Calu3 (cell line): ENCODE data around the gene DMD. TPM values are rescaled to one million over a fixed set of nuclear protein-coding genes. Genes with fewer than 3 reads are reported as not detected.

Source experiments
- BruUV-seq: library from RNA; stranded (reverse); fragments of 400-500 nt; replicated peaks from 2 replicates; lab custom pipeline; 2021; lab: Mats Ljungman, UMichigan
- CTCF ChIA-PET: fragments of 300-600 bp; sonication (Branson Sonifier 250); formaldehyde crosslinking; loops from one replicate; lab custom pipeline; 2022; ENCODE audit warnings: antibody characterized with exemption; lab: Charles Lee
- DNase-seq: peaks from one replicate; pipeline ENCODE4 v3.0.0; 2022
- H3K27ac Mint-ChIP-seq: one replicate; pipeline ENCODE4 v1.8.0; 2022; ENCODE audit warnings: mixed read lengths; ENCODE audit not compliant: unreplicated experiment
- H3K27me3 Mint-ChIP-seq: one replicate; pipeline ENCODE4 v1.8.0; 2022; ENCODE audit warnings: mixed read lengths; ENCODE audit not compliant: unreplicated experiment
- H3K36me3 Mint-ChIP-seq: one replicate; pipeline ENCODE4 v1.8.0; 2022; ENCODE audit warnings: mild to moderate bottlenecking, moderate library complexity, mixed read lengths; ENCODE audit not compliant: insufficient read depth, unreplicated experiment
- H3K4me1 Mint-ChIP-seq: one replicate; pipeline ENCODE4 v1.8.0; 2022; ENCODE audit warnings: mild to moderate bottlenecking, low read depth, mixed read lengths; ENCODE audit not compliant: unreplicated experiment
- H3K4me3 Mint-ChIP-seq: one replicate; pipeline ENCODE4 v1.8.0; 2022; ENCODE audit warnings: mild to moderate bottlenecking, low read depth, moderate library complexity, mixed read lengths; ENCODE audit not compliant: unreplicated experiment
- H3K9me3 Mint-ChIP-seq: one replicate; pipeline ENCODE4 v1.8.0; 2022; ENCODE audit warnings: low read depth, mixed read lengths; ENCODE audit not compliant: unreplicated experiment
- CTCF ChIP-seq: fragments of 200-600 bp; IDR thresholded peaks from one replicate; pipeline ENCODE4 v1.8.0; 2022; ENCODE audit warnings: antibody characterized with exemption; ENCODE audit not compliant: unreplicated experiment
- intact Hi-C: fragments of 100-400 bp; cut with micrococcal nuclease; formaldehyde crosslinking; loops from one replicate; pipeline ENCODE4 v1.10.0; 2022; ENCODE audit not compliant: unreplicated experiment
- total RNA-seq: library from RNA; stranded (reverse); gene quantifications from 2 replicates; pipeline ENCODE4 v1.2.3, GENCODE V29; 2022

The DMD gene
- total RNA-seq, 1 experiment from 2014 or later = 11.6 TPM

- Mint-ChIP-seq H3K4me1 (peaks cover 30% of the 10 kb centered on the region), H3K27me3 (no peaks in the 10 kb centered on the region), H3K9me3 (no peaks in the 10 kb centered on the region), H3K4me3 (no peak overlapping the region), H3K27ac (no peak overlapping the region), H3K36me3 (no peaks in the 10 kb centered on the region)
- no peak for TF ChIP-seq CTCF
- BruUV-seq = no TSS peak
- no peak for DNase-seq
- CTCF ChIA-PET = no interaction called here
- intact Hi-C loops = no loop called here
These were observed 1839.4 kb downstream of the DMD start for GRCh38 chrX:31371956-31372355.

- intact Hi-C loops = no loop called here
These were observed 1843.5 kb downstream of the DMD start for GRCh38 chrX:31367816-31368215.

GRCh38 chrX:31366041-31366440 is 1845.3 kb downstream of the DMD start:
- Mint-ChIP-seq H3K27me3 (no peaks in the 10 kb centered on the region), H3K4me1 (peaks cover 18% of the 10 kb centered on the region), H3K9me3 (no peaks in the 10 kb centered on the region), H3K4me3 (no peak overlapping the region), H3K36me3 (no peaks in the 10 kb centered on the region), H3K27ac (no peak overlapping the region)
- no TSS peak for BruUV-seq
- intact Hi-C loops = no loop called here
- TF ChIP-seq CTCF = no peak
- CTCF ChIA-PET = no interaction called here
- DNase-seq = no peak

More at GRCh38 chrX:31367816-31368215, 1843.5 kb downstream of the DMD start:
- no peaks in the 10 kb centered on the region for H3K27me3 Mint-ChIP-seq
- CTCF ChIA-PET = no interaction called here
- H3K4me1 Mint-ChIP-seq = peaks cover 18% of the 10 kb centered on the region
- no peak for DNase-seq
- no peak overlapping the region for H3K4me3 Mint-ChIP-seq
- BruUV-seq = no TSS peak
- H3K27ac Mint-ChIP-seq = no peak overlapping the region
- no peaks in the 10 kb centered on the region for H3K36me3 Mint-ChIP-seq
- H3K9me3 Mint-ChIP-seq = no peaks in the 10 kb centered on the region
- TF ChIP-seq CTCF = no peak

- no peak for DNase-seq
- Mint-ChIP-seq H3K36me3 (no peaks in the 10 kb centered on the region), H3K4me1 (peaks cover 32% of the 10 kb centered on the region), H3K4me3 (no peak overlapping the region), H3K27me3 (no peaks in the 10 kb centered on the region), H3K9me3 (no peaks in the 10 kb centered on the region), H3K27ac (no peak overlapping the region)
- CTCF ChIA-PET = no interaction called here
- no TSS peak for BruUV-seq
- intact Hi-C loops = no loop called here
- TF ChIP-seq CTCF = no peak
These were observed 1854.8 kb downstream of the DMD start for GRCh38 chrX:31356275-31357212.
